RWPE2 (cell line): Measurements from ENCODE around the gene SMPD2.
A peak's percentile ranks its signal among the peaks of the same experiment; 100 is the strongest.

ENCODE experiments used
- ATAC-seq: fragments of 200-7000 bp; cut with Tn5 transposase; 3 replicates; pipeline ENCODE4 v1.9.1; 2021; ENCODE audit warnings: low read depth
- DNase-seq: peaks from one replicate; pipeline ENCODE4 v3.0.0-alpha.2; 2020; ENCODE audit warnings: low spot score
- H3K27ac ChIP-seq: fragments of 450-650 bp; 2 replicates; pipeline ENCODE4 v1.5.1; 2017; ENCODE audit warnings: mild to moderate bottlenecking; ENCODE audit not compliant: poor library complexity, severe bottlenecking
- H3K27me3 ChIP-seq: fragments of 250-450 bp; sonication (Bioruptor Pico); 2 replicates; pipeline ENCODE4 v1.5.1; 2021; ENCODE audit warnings: mild to moderate bottlenecking, moderate library complexity; ENCODE audit not compliant: insufficient read depth, poor library complexity, severe bottlenecking
- H3K36me3 ChIP-seq: fragments of 250-450 bp; sonication (Bioruptor Pico); 2 replicates; pipeline ENCODE4 v1.5.1; 2020; ENCODE audit warnings: low read depth, mild to moderate bottlenecking, moderate library complexity
- H3K4me1 ChIP-seq: fragments of 250-450 bp; sonication (Bioruptor Pico); 2 replicates; pipeline ENCODE4 v1.5.1; 2021; ENCODE audit warnings: mild to moderate bottlenecking, moderate library complexity; ENCODE audit not compliant: insufficient read depth, poor library complexity, severe bottlenecking
- H3K4me3 ChIP-seq: fragments of 250-450 bp; sonication (Bioruptor Pico); 2 replicates; pipeline ENCODE4 v1.5.1; 2021; ENCODE audit warnings: mild to moderate bottlenecking, moderate library complexity; ENCODE audit not compliant: severe bottlenecking
- H3K9me3 ChIP-seq: fragments of 250-450 bp; sonication (Bioruptor Pico); 2 replicates; pipeline ENCODE4 v1.5.1; 2021; ENCODE audit warnings: mild to moderate bottlenecking, moderate library complexity; ENCODE audit not compliant: severe bottlenecking
- TF ChIP-seq, protein P1 (sequence below): fragments of 450-650 bp; IDR thresholded peaks from one replicate; pipeline ENCODE4 v1.5.1; 2017; ENCODE audit warnings: mild to moderate bottlenecking, moderate library complexity; ENCODE audit not compliant: poor library complexity, severe bottlenecking

SMPD2 gene

DNA sequence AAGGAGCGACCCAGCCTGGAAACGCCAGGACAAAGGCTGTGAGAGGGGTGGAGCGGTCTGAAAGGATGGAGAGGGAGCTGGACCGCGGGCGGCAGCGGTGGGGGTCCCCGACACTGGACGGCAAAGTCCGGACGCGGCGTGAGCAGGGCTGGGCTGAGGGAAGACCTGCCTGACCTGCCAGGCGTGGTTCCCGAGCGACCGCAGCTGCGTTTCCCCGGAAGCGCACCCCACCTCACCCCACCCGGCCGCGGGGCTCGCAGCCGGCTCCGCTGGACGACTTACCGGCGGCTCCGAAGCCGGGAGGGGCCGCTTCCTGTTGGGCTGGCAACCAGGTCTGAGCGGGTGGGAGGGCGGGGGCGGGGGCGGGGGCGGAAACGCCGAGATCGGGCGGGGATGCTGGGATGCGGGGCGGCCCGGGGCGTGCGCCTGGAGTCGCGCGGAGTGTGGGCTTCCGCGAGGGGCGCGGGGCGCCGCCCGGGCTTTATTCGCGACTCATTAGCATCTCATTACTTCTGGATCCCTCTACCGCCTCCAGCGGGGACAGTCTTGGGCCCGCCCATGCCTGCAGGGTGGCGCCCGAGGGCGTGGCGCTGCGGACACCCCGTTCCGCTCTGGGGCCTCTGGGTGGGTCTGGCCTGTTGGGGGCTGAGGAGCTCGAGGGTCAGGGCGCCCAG is 15.1 kb downstream of the SMPD2 start, which contains the start of gene MICAL1:
Gene MICAL1, minus strand, starts transcription at position 336 of the 674 bp plus-strand sequence. CDS start 1,576 bp downstream, outside the sequence.
- Histone ChIP-seq H3K4me1 (no peaks in the 10 kb centered on the region), H3K4me3 (peak within 1 kb of the TSS; percentile 79), H3K9me3 (no peaks in the 10 kb centered on the region), H3K27ac (peak within 1 kb of the TSS; percentile 38), H3K36me3 (peaks cover 9% of the 10 kb centered on the region; the same call in 1 of the 2 replicates), H3K27me3 (no peaks in the 10 kb centered on the region)
- ATAC-seq (peak; percentile 75), DNase-seq (no peak)
- TF ChIP-seq, protein P1, sequence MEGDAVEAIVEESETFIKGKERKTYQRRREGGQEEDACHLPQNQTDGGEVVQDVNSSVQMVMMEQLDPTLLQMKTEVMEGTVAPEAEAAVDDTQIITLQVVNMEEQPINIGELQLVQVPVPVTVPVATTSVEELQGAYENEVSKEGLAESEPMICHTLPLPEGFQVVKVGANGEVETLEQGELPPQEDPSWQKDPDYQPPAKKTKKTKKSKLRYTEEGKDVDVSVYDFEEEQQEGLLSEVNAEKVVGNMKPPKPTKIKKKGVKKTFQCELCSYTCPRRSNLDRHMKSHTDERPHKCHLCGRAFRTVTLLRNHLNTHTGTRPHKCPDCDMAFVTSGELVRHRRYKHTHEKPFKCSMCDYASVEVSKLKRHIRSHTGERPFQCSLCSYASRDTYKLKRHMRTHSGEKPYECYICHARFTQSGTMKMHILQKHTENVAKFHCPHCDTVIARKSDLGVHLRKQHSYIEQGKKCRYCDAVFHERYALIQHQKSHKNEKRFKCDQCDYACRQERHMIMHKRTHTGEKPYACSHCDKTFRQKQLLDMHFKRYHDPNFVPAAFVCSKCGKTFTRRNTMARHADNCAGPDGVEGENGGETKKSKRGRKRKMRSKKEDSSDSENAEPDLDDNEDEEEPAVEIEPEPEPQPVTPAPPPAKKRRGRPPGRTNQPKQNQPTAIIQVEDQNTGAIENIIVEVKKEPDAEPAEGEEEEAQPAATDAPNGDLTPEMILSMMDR = no peak

DNA sequence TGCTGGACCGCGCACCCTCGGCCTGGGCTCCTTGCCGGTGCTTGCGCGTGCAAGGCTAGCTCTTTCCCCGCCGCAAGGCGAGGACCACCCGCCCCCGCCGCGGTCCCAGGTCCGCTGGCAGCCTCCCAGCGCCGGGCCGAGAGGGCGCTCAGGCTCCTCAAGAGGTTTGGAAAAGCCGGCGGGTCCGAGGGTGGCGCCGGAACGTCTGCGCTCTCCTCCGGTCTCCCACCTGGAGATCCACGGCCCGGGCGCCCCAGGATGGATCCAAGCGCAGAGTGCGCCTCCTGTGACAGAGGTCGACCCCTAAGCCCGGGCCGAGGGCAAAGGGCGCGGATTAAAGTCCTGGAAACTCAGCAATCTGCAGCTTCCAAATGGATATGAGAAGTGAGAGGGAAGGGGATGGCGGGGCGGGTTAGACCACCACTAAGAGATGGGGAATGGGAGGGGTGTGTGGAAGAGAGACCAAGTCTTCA is 15.6 kb downstream of the SMPD2 start:
- peak overlapping the region; percentile 79 for H3K4me3 ChIP-seq
- peaks cover 14% of the 10 kb centered on the region for H3K36me3 ChIP-seq
- TF ChIP-seq, protein P1 = peak; percentile 29
- peak overlapping the region; percentile 38 for H3K27ac ChIP-seq
- ATAC-seq (no peak), DNase-seq (no peak)
- no peaks in the 10 kb centered on the region for H3K27me3 ChIP-seq
- no peaks in the 10 kb centered on the region for H3K4me1 ChIP-seq
- H3K9me3 ChIP-seq = no peaks in the 10 kb centered on the region

DNA sequence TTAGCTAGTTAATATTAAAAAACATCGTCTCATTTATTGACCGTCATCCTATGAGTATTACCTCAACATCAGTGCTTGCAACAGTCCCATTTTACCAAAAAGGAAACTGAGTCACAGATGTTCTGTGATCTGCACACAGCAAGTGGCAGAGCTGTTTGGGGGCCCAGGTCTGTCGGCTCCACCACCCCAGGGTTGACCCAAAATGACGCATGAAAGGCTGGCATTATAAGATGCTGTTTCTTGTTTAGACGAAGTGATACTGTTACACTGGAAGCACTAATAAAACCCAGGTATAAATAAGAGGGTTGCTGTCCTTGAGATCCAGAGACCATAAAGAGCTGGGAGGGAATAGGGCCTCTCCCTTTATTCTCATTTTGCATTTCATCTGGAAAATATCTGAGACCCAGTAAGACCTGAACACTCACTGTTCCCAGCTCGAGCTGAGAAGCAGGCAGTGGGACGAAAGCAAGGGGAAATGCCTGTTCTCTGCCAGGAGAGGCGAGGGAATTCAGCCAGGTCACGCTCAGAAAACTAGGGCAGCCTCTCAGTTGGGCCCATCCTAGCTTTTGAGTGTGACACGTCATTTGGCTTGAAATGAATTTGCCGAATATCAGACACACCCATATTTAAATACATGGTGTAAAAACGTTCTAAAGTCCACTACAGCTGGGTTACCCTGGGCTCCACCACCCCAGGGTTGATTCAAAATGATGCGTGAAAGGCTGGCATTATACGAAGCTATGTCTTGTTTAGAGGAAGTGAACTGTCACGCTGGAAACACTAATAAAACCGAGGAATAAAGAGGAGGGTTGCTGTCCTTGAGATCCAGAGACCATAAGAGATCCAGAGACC is 16.4 kb downstream of the SMPD2 start:
- DNase-seq (no peak), ATAC-seq (no peak)
- H3K4me1 ChIP-seq = no peaks in the 10 kb centered on the region
- no peaks in the 10 kb centered on the region for H3K27me3 ChIP-seq
- H3K36me3 ChIP-seq = peaks cover 18% of the 10 kb centered on the region
- TF ChIP-seq, protein P1 = no peak
- H3K9me3 ChIP-seq = no peaks in the 10 kb centered on the region
- no peak overlapping the region for H3K27ac ChIP-seq
- H3K4me3 ChIP-seq = peak overlapping the region; percentile 79

DNA sequence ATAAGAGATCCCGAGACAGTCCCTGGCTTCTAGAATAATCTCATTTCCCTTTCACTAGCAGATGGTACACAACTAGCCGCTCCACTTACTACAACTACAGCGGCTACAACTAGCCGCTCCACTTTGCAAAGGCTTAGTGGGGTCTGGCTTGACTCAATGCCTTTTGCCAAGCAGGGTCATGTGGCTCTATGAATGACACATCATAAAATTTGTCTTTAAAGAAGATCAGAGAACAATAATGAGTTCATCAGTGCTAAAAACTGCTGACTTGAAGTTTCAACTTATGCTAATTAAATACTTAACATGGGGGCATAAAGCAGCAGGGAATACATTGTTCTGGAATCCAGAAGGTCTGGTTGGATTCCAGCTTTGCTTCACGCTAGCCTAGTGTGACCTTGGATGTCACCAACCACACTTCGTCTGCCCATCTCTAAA is 17.1 kb downstream of the SMPD2 start:
- TF ChIP-seq, protein P1 = no peak
- H3K4me1 ChIP-seq = no peaks in the 10 kb centered on the region
- DNase-seq (no peak), ATAC-seq (no peak)
- peaks cover 20% of the 10 kb centered on the region for H3K36me3 ChIP-seq
- no peak overlapping the region for H3K4me3 ChIP-seq
- no peaks in the 10 kb centered on the region for H3K9me3 ChIP-seq
- H3K27me3 ChIP-seq = no peaks in the 10 kb centered on the region
- H3K27ac ChIP-seq = no peak overlapping the region
